OCI-LY1 (cell line): ENCODE data around the gene SEMA3C.

Experiments
- H2AFZ ChIP-seq: fragments of 200-600 bp; sonication (generic), shearing (Covaris generic); 2 replicates; pipeline ENCODE4 v1.6.0; 2014; ENCODE audit warnings: antibody characterized with exemption, mild to moderate bottlenecking, low read length
- H3F3A ChIP-seq: fragments of 200-600 bp; sonication (generic), shearing (Covaris generic); 2 replicates; pipeline ENCODE4 v1.6.0; 2014; ENCODE audit warnings: mild to moderate bottlenecking, antibody characterized with exemption, low read length, moderate library complexity; ENCODE audit not compliant: insufficient read depth
- H3K27ac ChIP-seq: fragments of 200-600 bp; sonication (generic); 2 replicates; pipeline ENCODE4 v1.5.1; 2014; ENCODE audit warnings: low read length, mixed run types, mild to moderate bottlenecking, low read depth; ENCODE audit not compliant: poor library complexity, severe bottlenecking
- H3K27me3 ChIP-seq: fragments of 200-600 bp; sonication (generic); 2 replicates; pipeline ENCODE4 v1.6.0; 2014; ENCODE audit warnings: antibody characterized with exemption, mild to moderate bottlenecking, low read length, moderate library complexity; ENCODE audit not compliant: insufficient read depth
- H3K36me3 ChIP-seq: fragments of 200-600 bp; sonication (generic); 2 replicates; pipeline ENCODE4 v1.6.1; 2014; ENCODE audit warnings: mild to moderate bottlenecking, antibody characterized with exemption, low read length, moderate library complexity, mixed read lengths; ENCODE audit not compliant: insufficient read depth
- H3K4me1 ChIP-seq: fragments of 200-600 bp; sonication (generic); 2 replicates; pipeline ENCODE4 v1.5.1; 2014; ENCODE audit warnings: mild to moderate bottlenecking, low read length, moderate library complexity; ENCODE audit not compliant: insufficient read depth, severe bottlenecking
- H3K4me2 ChIP-seq: fragments of 200-600 bp; sonication (generic), shearing (Covaris generic); 2 replicates; pipeline ENCODE4 v1.6.1; 2014; ENCODE audit warnings: low read length
- H3K4me3 ChIP-seq: fragments of 200-600 bp; sonication (generic); 2 replicates; pipeline ENCODE4 v1.5.1; 2014; ENCODE audit warnings: low read length, low read depth, mild to moderate bottlenecking, mixed read lengths; ENCODE audit not compliant: poor library complexity, severe bottlenecking
- H3K79me2 ChIP-seq: fragments of 200-600 bp; shearing (Covaris generic); 2 replicates; pipeline ENCODE4 v1.6.1; 2016; ENCODE audit warnings: mixed run types, low read length, mixed read lengths; ENCODE audit not compliant: insufficient read depth
- H3K9ac ChIP-seq: fragments of 200-600 bp; sonication (generic), shearing (Covaris generic); 2 replicates; pipeline ENCODE4 v1.6.1; 2014; ENCODE audit warnings: mild to moderate bottlenecking, low read length, mixed read lengths
- H3K9me2 ChIP-seq: fragments of 200-600 bp; sonication (generic), shearing (Covaris generic); 2 replicates; pipeline ENCODE4 v1.6.1; 2014; ENCODE audit warnings: low read depth, mild to moderate bottlenecking, low read length, mixed read lengths
- H3K9me3 ChIP-seq: fragments of 200-600 bp; shearing (Covaris generic); 2 replicates; pipeline ENCODE4 v1.6.1; 2014; ENCODE audit warnings: low read length, mixed read lengths
- H4K20me1 ChIP-seq: fragments of 200-600 bp; sonication (generic), shearing (Covaris generic); 2 replicates; pipeline ENCODE4 v1.6.0; 2016; ENCODE audit warnings: mild to moderate bottlenecking, low read length; ENCODE audit not compliant: insufficient read depth
- EZH2 ChIP-seq: fragments of 200-600 bp; sonication (generic), shearing (Covaris generic); IDR thresholded peaks from 2 replicates; pipeline ENCODE4 v1.8.0; 2017; ENCODE audit warnings: borderline replicate concordance, mixed run types, mild to moderate bottlenecking, antibody characterized with exemption, low read length, moderate library complexity, mixed read lengths
- TF ChIP-seq, protein P1 (sequence below): fragments of 200-600 bp; sonication (generic), shearing (Covaris generic); IDR thresholded peaks from 2 replicates; pipeline ENCODE4 v1.5.1; 2017; ENCODE audit warnings: mild to moderate bottlenecking, antibody characterized with exemption, low read length, moderate library complexity, mixed read lengths

The SEMA3C gene

DNA sequence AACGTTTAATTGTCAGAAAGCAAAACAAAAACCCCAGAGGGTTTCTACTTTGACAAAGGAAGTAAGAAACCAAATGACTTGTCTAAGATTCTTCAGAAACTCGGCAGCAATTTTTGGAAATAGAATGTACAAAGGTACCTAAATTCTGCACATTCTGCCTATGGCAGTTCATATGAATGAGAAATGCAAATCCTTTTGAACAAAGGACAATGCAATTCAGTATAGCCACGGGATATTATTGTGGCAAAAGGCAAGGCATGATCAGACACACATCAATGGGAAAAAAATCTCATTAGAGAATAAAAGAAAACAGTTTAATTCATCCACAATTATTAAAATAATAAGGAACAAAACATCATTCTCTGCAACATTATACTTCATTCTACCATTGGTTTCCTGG, 93.4 kb downstream of the SEMA3C start:
- no peak overlapping the region for H2AFZ ChIP-seq
- TF ChIP-seq EZH2: no peak
- TF ChIP-seq, protein P1, sequence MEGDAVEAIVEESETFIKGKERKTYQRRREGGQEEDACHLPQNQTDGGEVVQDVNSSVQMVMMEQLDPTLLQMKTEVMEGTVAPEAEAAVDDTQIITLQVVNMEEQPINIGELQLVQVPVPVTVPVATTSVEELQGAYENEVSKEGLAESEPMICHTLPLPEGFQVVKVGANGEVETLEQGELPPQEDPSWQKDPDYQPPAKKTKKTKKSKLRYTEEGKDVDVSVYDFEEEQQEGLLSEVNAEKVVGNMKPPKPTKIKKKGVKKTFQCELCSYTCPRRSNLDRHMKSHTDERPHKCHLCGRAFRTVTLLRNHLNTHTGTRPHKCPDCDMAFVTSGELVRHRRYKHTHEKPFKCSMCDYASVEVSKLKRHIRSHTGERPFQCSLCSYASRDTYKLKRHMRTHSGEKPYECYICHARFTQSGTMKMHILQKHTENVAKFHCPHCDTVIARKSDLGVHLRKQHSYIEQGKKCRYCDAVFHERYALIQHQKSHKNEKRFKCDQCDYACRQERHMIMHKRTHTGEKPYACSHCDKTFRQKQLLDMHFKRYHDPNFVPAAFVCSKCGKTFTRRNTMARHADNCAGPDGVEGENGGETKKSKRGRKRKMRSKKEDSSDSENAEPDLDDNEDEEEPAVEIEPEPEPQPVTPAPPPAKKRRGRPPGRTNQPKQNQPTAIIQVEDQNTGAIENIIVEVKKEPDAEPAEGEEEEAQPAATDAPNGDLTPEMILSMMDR: no peak
- no peaks in the 10 kb centered on the region for H3K9me3 ChIP-seq
- H3F3A ChIP-seq: no peaks in the 10 kb centered on the region
- no peak overlapping the region for H3K9ac ChIP-seq
- no peaks in the 10 kb centered on the region for H3K79me2 ChIP-seq
- no peak overlapping the region for H3K27ac ChIP-seq
- no peak overlapping the region for H3K4me2 ChIP-seq
- H3K4me1 ChIP-seq: no peaks in the 10 kb centered on the region
- H3K4me3 ChIP-seq: no peak overlapping the region
- no peaks in the 10 kb centered on the region for H3K27me3 ChIP-seq
- H4K20me1 ChIP-seq: no peaks in the 10 kb centered on the region
- H3K36me3 ChIP-seq: no peaks in the 10 kb centered on the region
- H3K9me2 ChIP-seq: no peaks in the 10 kb centered on the region

DNA sequence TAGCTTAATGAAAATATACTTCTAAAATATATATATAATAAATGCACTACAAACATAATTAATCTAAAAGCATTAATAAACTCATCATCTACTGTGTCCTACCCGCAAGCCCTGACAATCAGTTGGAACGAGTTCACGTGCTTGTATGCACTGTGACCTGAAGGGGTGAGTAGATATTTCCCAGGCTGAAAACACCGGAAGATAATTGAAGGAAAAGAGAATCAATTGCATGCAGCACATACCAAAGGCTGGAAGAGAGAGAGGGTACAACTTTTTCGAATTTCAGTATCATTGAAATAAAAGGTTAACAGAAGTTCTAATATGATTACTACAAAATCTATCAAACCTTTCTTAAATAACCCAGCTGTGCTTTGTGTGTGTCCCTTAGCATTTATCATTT, 94.6 kb downstream of the SEMA3C start:
- no peaks in the 10 kb centered on the region for H3K36me3 ChIP-seq

DNA sequence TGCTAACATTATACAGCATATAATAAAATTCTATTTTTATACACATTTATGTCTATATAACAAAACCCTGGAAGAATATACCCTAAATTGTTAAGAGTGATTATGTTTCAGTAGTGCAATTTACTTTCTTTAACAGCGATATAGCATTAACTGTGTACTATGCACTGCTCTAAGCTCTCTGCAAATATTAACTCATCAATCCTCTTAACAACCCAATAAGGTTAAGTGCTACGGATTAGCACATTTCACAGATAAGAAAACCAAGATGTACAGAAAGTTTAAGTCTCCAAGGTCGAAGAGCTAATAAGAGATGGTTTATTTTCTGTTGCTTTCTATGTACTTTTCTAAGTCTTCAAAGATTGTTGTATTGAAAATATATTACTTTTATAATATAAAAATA, 95.8 kb downstream of the SEMA3C start:
- no peaks in the 10 kb centered on the region for H3K36me3 ChIP-seq
- no peaks in the 10 kb centered on the region for H3K79me2 ChIP-seq
- H3F3A ChIP-seq: no peaks in the 10 kb centered on the region
- H3K27ac ChIP-seq: no peak overlapping the region
- H3K9me3 ChIP-seq: no peaks in the 10 kb centered on the region
- H3K27me3 ChIP-seq: no peaks in the 10 kb centered on the region
- H3K9ac ChIP-seq: no peak overlapping the region
- H3K4me3 ChIP-seq: no peak overlapping the region
- TF ChIP-seq EZH2: no peak
- TF ChIP-seq, protein P1: no peak
- no peak overlapping the region for H3K4me2 ChIP-seq
- no peaks in the 10 kb centered on the region for H4K20me1 ChIP-seq
- H3K4me1 ChIP-seq: no peaks in the 10 kb centered on the region
- no peaks in the 10 kb centered on the region for H3K9me2 ChIP-seq
- no peak overlapping the region for H2AFZ ChIP-seq

More for the DNA sequence above, 94.6 kb downstream of the SEMA3C start:
- no peaks in the 10 kb centered on the region for H3K9me3 ChIP-seq
- H3K27ac ChIP-seq: no peak overlapping the region
- no peaks in the 10 kb centered on the region for H4K20me1 ChIP-seq
- no peak overlapping the region for H3K9ac ChIP-seq
- no peak overlapping the region for H2AFZ ChIP-seq
- TF ChIP-seq, protein P1: no peak
- no peak for TF ChIP-seq EZH2
- H3K4me2 ChIP-seq: no peak overlapping the region
- no peaks in the 10 kb centered on the region for H3K79me2 ChIP-seq
- no peaks in the 10 kb centered on the region for H3F3A ChIP-seq
- H3K9me2 ChIP-seq: no peaks in the 10 kb centered on the region
- H3K27me3 ChIP-seq: no peaks in the 10 kb centered on the region
- no peaks in the 10 kb centered on the region for H3K4me1 ChIP-seq
- no peak overlapping the region for H3K4me3 ChIP-seq
